ENCODE measurements around the gene PPIP5K2.

GRCh38 chr5:103207653-103208052 lies 87.6 kb downstream of the PPIP5K2 start:
- TF ChIP-seq MAX (IDR thresholded peaks at IDR 0.05) (no peak), CTCF (IDR thresholded peaks at IDR 0.05; ENCODE audit: control extremely low read depth in 1 of 3, insufficient read depth in 1 of 3, low read depth in 1 of 3, low read length in 3 of 3) (no peak), POLR2A (IDR thresholded peaks at IDR 0.05; ENCODE audit: control extremely low read depth in 1 of 2, low read depth in 2 of 2, low read length in 2 of 2) (no peak), ZNF274 (IDR thresholded peaks at IDR 0.05; ENCODE audit: borderline replicate concordance, extremely low read depth, low read length) (no peak), CEBPB (IDR thresholded peaks at IDR 0.05; ENCODE audit: low read depth, low read length) (no peak), SIN3A (conservative IDR thresholded peaks at IDR 0.05 in 1 of 2, IDR thresholded peaks at IDR 0.05 in 1 of 2; ENCODE audit: low read depth in 1 of 2, low read length in 2 of 2) (no peak), SP2 (IDR thresholded peaks at IDR 0.05; ENCODE audit: low read length) (no peak), SP4 (IDR thresholded peaks at IDR 0.05; ENCODE audit: low read length) (no peak)

Measured in H1 (cell line).